GM12878 (cell line): ENCODE data around the gene MYPN.

ENCODE experiments used
- EP300 ChIP-seq, 2 experiments: fragments of 150-350 bp in 1 of 2; IDR thresholded peaks; 2 replicates each; pipeline ENCODE4 v1.6.1; 2011 to 2012; ENCODE audit warnings: low read depth in 2 of 2, low read length in 2 of 2, borderline replicate concordance in 1 of 2, improper control_type of control experiment in 1 of 2, inconsistent platforms in 1 of 2; ENCODE audit not compliant: control insufficient read depth in 1 of 2
- FOS ChIP-seq: IDR thresholded peaks from 3 replicates; pipeline ENCODE4 v1.6.1; 2011; ENCODE audit warnings: borderline replicate concordance; ENCODE audit not compliant: insufficient read length; ENCODE audit errors: extremely low read depth
- HCFC1 ChIP-seq: fragments of 150-350 bp; IDR thresholded peaks from 2 replicates; pipeline ENCODE4 v1.6.1; 2014; ENCODE audit warnings: low read length
- RFX5 ChIP-seq: IDR thresholded peaks from 2 replicates; pipeline ENCODE4 v1.6.1; 2011; ENCODE audit warnings: low read depth, low read length, improper control_type of control experiment
- TF ChIP-seq, protein P1 (sequence below): fragments of 450-650 bp; formaldehyde crosslinking; IDR thresholded peaks from 2 replicates; pipeline ENCODE4 v1.4.0; 2020; ENCODE audit warnings: mild to moderate bottlenecking, moderate library complexity
- TF ChIP-seq, protein P2 (sequence below), 3 experiments: IDR thresholded peaks in 2 of 3; conservative IDR thresholded peaks in 1 of 3; 2 replicates each; pipeline ENCODE4 v1.5.1; 2011; ENCODE audit warnings: low read depth in 3 of 3, low read length in 3 of 3, mild to moderate bottlenecking in 3 of 3, control low read depth in 2 of 3, moderate library complexity in 2 of 3, inconsistent platforms in 1 of 3, mixed read lengths in 1 of 3; ENCODE audit not compliant: control insufficient read depth in 2 of 3, insufficient read depth in 1 of 3; ENCODE audit errors: extremely low read depth in 1 of 3

GRCh38 chr10:68109331-68109730 lies at the start of gene MYPN:
- TF ChIP-seq FOS (no peak), RFX5 (no peak), HCFC1 (no peak), EP300 (IDR thresholded peaks at IDR 0.05; ENCODE audit: borderline replicate concordance in 1 of 2, control insufficient read depth in 1 of 2, low read depth in 2 of 2, low read length in 2 of 2) (no peak)
- TF ChIP-seq, protein P1, sequence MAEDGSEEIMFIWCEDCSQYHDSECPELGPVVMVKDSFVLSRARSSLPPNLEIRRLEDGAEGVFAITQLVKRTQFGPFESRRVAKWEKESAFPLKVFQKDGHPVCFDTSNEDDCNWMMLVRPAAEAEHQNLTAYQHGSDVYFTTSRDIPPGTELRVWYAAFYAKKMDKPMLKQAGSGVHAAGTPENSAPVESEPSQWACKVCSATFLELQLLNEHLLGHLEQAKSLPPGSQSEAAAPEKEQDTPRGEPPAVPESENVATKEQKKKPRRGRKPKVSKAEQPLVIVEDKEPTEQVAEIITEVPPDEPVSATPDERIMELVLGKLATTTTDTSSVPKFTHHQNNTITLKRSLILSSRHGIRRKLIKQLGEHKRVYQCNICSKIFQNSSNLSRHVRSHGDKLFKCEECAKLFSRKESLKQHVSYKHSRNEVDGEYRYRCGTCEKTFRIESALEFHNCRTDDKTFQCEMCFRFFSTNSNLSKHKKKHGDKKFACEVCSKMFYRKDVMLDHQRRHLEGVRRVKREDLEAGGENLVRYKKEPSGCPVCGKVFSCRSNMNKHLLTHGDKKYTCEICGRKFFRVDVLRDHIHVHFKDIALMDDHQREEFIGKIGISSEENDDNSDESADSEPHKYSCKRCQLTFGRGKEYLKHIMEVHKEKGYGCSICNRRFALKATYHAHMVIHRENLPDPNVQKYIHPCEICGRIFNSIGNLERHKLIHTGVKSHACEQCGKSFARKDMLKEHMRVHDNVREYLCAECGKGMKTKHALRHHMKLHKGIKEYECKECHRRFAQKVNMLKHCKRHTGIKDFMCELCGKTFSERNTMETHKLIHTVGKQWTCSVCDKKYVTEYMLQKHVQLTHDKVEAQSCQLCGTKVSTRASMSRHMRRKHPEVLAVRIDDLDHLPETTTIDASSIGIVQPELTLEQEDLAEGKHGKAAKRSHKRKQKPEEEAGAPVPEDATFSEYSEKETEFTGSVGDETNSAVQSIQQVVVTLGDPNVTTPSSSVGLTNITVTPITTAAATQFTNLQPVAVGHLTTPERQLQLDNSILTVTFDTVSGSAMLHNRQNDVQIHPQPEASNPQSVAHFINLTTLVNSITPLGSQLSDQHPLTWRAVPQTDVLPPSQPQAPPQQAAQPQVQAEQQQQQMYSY = no peak
- TF ChIP-seq, protein P2, sequence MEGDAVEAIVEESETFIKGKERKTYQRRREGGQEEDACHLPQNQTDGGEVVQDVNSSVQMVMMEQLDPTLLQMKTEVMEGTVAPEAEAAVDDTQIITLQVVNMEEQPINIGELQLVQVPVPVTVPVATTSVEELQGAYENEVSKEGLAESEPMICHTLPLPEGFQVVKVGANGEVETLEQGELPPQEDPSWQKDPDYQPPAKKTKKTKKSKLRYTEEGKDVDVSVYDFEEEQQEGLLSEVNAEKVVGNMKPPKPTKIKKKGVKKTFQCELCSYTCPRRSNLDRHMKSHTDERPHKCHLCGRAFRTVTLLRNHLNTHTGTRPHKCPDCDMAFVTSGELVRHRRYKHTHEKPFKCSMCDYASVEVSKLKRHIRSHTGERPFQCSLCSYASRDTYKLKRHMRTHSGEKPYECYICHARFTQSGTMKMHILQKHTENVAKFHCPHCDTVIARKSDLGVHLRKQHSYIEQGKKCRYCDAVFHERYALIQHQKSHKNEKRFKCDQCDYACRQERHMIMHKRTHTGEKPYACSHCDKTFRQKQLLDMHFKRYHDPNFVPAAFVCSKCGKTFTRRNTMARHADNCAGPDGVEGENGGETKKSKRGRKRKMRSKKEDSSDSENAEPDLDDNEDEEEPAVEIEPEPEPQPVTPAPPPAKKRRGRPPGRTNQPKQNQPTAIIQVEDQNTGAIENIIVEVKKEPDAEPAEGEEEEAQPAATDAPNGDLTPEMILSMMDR (IDR thresholded peaks at IDR 0.05 in 2 of 3, conservative IDR thresholded peaks at IDR 0.05 in 1 of 3; ENCODE audit: control insufficient read depth in 2 of 3, extremely low read depth in 1 of 3, insufficient read depth in 1 of 3, low read depth in 3 of 3, low read length in 3 of 3) = no peak
